Left lung (tissue), 10 donors: ENCODE data around the gene ZNF839. TPM values are rescaled to one million over a fixed set of nuclear protein-coding genes. Genes with fewer than 3 reads are reported as not detected.

Source experiments
- ATAC-seq: fragments of 200-7000 bp; cut with Tn5 transposase; one replicate; pipeline ENCODE4 v1.9.1; 2020; ENCODE audit warnings: moderate library complexity
- DNase-seq, 4 donors: peaks; one replicate each; pipeline ENCODE4 v3.0.0-alpha.2; 2013 to 2020
- H3K27ac ChIP-seq, 2 donors: fragments of 200-600 bp; sonication (generic) in 1 of 2; one replicate each; pipeline versions ENCODE4 v1.5.0 to v1.8.0; 2020 to 2021
- H3K27me3 ChIP-seq, 2 donors: fragments of 200-600 bp; sonication (generic) in 1 of 2; one replicate each; pipeline versions ENCODE4 v1.5.0 to v1.8.0; 2020 to 2021
- H3K36me3 ChIP-seq, 2 donors: fragments of 200-600 bp; sonication (generic) in 1 of 2; one replicate each; pipeline versions ENCODE4 v1.5.0 to v1.8.0; 2020 to 2021
- H3K4me1 ChIP-seq, 2 donors: fragments of 200-600 bp; one replicate each; pipeline ENCODE4 v1.8.0; 2021
- H3K4me3 ChIP-seq, 2 donors: fragments of 200-600 bp; sonication (generic) in 1 of 2; one replicate each; pipeline versions ENCODE4 v1.5.0 to v1.8.0; 2020 to 2021; ENCODE audit warnings: mild to moderate bottlenecking in 1 of 2
- H3K9me3 ChIP-seq, 2 donors: fragments of 200-600 bp; sonication (generic) in 1 of 2; one replicate each; pipeline versions ENCODE4 v1.5.0 to v1.8.0; 2020 to 2021
- intact Hi-C, 2 donors: fragments of 100-400 bp; cut with DNase I; formaldehyde crosslinking; loops; one replicate each; pipeline versions ENCODE4 v1.11.2 to v1.14.2; 2022
- polyA plus RNA-seq, 6 donors: library from polyadenylated mRNA; unstranded; fragments of 120-200 nt; gene quantifications; one replicate each; pipeline ENCODE4 v1.2.1, GENCODE V29; 2013; ENCODE audit not compliant: insufficient read length in 6 of 6
- total RNA-seq, 2 donors: library from RNA; stranded (reverse); fragmentation: NEBNext Ultra II Directional; extraction: Animal tissue kit (Norgen Biotek cat#: 25700); gene quantifications; one replicate each; pipeline ENCODE4 v1.2.1, GENCODE V29; 2021
- TF ChIP-seq, protein P1 (sequence below), 2 donors: fragments of 200-600 bp; sonication (generic) in 1 of 2; IDR thresholded peaks; one replicate each; pipeline versions ENCODE4 v1.5.0 to v1.8.0; 2021; ENCODE audit warnings: antibody characterized with exemption in 2 of 2
- donor health status: DM: no; HTN: yes; CAD: no.
- donor health status: DM: no; HTN: no; CAD: no.

ZNF839 gene
- total and polyA plus RNA-seq, 8 donors = 8.8 to 18.2 (median 14.4) TPM

DNA sequence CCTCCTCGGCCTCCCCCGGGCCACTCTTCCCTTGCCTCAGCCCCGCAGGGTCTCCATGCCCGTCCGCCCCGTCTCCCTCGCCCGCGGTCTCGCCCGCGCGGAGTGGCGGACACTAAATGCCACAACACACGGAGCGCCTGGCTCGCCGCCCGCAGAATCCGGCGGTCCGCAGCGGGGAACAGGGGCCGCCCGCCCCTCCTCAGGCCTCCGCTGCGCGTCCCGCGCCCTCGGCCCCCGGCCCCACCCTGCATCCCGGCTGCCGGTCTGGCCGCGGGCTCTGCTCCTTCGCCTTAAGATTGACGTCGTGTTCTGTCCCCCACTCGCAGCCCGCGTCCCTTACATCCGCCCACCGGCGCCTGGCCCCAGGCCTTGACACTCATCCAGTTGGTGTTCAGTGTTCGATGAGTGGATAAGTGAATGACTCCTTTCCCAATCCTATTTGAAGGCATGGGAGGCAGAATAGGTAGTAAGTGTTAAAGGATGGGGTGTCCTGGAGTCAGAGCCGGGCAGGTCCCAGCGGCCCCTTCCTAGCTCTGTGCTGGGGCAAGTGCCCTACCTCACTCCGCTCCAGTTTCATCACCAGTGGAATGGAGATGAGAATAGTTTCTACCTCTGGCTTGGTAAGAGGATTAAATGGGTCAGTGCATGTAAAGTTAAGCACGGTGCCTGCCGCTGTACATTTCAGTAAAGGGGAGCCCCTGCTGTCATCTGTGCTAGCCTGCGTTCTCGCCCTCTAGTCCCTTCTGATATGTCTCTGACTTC, 43.8 kb downstream of the ZNF839 start:
- intact Hi-C loops = no loop called here
- TF ChIP-seq, protein P1, sequence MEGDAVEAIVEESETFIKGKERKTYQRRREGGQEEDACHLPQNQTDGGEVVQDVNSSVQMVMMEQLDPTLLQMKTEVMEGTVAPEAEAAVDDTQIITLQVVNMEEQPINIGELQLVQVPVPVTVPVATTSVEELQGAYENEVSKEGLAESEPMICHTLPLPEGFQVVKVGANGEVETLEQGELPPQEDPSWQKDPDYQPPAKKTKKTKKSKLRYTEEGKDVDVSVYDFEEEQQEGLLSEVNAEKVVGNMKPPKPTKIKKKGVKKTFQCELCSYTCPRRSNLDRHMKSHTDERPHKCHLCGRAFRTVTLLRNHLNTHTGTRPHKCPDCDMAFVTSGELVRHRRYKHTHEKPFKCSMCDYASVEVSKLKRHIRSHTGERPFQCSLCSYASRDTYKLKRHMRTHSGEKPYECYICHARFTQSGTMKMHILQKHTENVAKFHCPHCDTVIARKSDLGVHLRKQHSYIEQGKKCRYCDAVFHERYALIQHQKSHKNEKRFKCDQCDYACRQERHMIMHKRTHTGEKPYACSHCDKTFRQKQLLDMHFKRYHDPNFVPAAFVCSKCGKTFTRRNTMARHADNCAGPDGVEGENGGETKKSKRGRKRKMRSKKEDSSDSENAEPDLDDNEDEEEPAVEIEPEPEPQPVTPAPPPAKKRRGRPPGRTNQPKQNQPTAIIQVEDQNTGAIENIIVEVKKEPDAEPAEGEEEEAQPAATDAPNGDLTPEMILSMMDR (IDR thresholded peaks at IDR 0.05) = no peak
- peak overlapping the region; percentile 84 to 96 for H3K27ac ChIP-seq
- peak overlapping the region; percentile 88 to 95 for H3K4me3 ChIP-seq
- H3K4me1 ChIP-seq = peaks cover 18 to 30% of the 10 kb centered on the region in 2 donors
- DNase-seq (peak in 3 of 4 donors; percentile 33 to 40 (median 40)), ATAC-seq (peak; percentile 36)
- H3K9me3 ChIP-seq = no peaks in the 10 kb centered on the region
- no peaks in the 10 kb centered on the region for H3K27me3 ChIP-seq
- peaks cover 0 to 10% of the 10 kb centered on the region in 2 donors for H3K36me3 ChIP-seq

DNA sequence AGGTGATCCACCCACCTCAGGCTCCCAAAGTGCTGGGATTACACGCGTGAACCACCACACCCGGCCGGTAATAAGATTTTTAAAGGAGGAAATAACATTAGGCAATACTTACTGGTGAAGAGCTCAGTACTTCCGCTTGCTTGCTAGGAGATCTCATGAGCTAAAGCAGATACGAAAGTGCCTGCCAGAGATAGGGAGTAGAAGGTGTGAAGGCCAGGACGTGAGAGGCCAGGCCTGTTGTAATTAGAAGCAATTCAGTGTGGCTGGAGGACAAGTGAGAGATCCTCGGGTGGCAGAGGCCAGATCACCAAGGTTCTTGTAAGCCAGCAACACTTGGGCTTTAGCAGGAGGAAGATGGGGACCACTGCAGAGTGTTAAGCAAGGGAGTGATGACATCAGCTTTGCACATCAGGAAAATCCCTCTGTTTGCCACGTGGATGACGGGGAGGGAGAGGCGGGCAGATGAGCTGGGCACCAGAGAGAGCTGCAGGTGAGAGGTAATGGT, 50.8 kb downstream of the ZNF839 start:
- ATAC-seq (peak; percentile 80), DNase-seq (peak in 1 of 4 donors; percentile 36)
- Histone ChIP-seq H3K27ac (peak overlapping the region; percentile 27 to 91), H3K9me3 (no peaks in the 10 kb centered on the region), H3K27me3 (no peaks in the 10 kb centered on the region), H3K4me1 (peaks cover 0 to 29% of the 10 kb centered on the region in 2 donors), H3K4me3 (peak overlapping the region in 1 of 2 donors; percentile 19), H3K36me3 (no peaks in the 10 kb centered on the region)
- TF ChIP-seq, protein P1 (IDR thresholded peaks at IDR 0.05) = no peak
- intact Hi-C loops = no loop called here

DNA sequence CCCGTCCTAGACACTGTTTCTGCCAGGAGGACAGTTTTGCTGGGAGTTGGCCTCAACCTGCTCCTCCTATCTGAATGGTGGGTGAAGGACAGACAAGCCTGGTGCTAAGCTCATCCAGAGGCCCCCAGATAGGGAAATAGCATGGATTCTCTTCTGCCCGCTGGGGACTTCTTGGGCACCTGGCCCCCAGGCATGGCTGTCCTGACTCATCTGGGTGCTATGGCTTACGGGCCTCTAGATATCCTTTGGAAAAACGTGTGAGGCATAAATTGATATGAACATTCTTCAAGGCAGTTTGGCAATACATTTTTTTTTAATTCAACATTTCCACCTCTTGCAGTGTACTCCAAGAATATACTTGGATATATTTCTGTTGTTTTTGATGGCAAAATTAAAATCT, 51.8 kb downstream of the ZNF839 start:
- no peak for DNase-seq
- intact Hi-C loops = no loop called here
- no peak for ATAC-seq

DNA sequence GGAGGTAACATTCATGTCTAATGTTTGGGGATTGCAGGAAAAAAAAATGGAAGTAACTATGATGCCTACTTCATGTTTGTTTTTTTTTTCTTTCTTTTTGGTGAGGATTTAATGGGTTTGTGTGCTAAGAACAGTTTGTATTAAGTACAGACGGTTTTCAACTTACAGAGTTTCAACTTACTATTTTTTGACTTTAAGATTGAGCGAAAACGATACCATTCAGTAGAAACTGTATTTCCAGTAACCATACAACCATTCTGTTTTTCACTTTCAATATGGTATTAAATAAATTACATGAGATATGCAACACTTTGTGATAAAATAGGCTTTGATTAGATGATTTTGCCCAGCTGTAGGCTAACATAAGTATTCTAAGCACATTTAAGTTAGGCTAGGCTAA, 53.6 kb downstream of the ZNF839 start:
- H3K27me3 ChIP-seq = no peaks in the 10 kb centered on the region
- ATAC-seq (no peak), DNase-seq (no peak)
- H3K4me1 ChIP-seq = peaks cover 0 to 29% of the 10 kb centered on the region in 2 donors
- H3K4me3 ChIP-seq = no peak overlapping the region
- peaks cover 0 to 18% of the 10 kb centered on the region in 2 donors for H3K36me3 ChIP-seq
- intact Hi-C loops = no loop called here
- no peak overlapping the region for H3K27ac ChIP-seq
- no peaks in the 10 kb centered on the region for H3K9me3 ChIP-seq
- TF ChIP-seq, protein P1 (IDR thresholded peaks at IDR 0.05) = no peak

More for the DNA sequence above, 51.8 kb downstream of the ZNF839 start:
- Histone ChIP-seq H3K9me3 (no peaks in the 10 kb centered on the region), H3K4me1 (peaks cover 0 to 29% of the 10 kb centered on the region in 2 donors), H3K27ac (peak overlapping the region in 1 of 2 donors; percentile 91), H3K27me3 (no peaks in the 10 kb centered on the region), H3K4me3 (peak overlapping the region in 1 of 2 donors; percentile 19), H3K36me3 (peaks cover 0 to under 1% of the 10 kb centered on the region in 2 donors)
- TF ChIP-seq, protein P1 (IDR thresholded peaks at IDR 0.05) = no peak

DNA sequence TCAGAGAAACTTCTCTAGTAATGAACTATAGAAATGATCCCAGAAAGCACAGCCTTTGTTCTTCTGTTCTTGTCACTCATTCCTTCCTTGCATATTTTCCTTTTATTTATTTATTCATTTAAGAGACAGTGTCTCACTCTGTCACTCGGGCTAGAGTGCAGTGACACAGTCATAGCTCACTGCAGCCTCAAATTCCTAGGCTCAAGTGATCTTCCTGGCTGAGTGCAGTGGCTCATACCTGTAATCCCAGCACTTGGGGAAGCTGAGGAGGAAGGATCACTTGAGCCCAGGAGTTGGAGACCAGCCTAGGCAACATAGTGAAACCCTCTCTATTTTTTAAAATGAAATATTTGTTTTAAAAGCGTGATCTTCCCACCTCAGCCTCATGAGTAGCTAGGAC, 54.7 kb downstream of the ZNF839 start:
- TF ChIP-seq, protein P1 (IDR thresholded peaks at IDR 0.05) = no peak
- DNase-seq (no peak), ATAC-seq (peak; percentile 73)

More for the DNA sequence above, 54.7 kb downstream of the ZNF839 start:
- Histone ChIP-seq H3K4me1 (peaks cover 0 to 26% of the 10 kb centered on the region in 2 donors), H3K4me3 (no peak overlapping the region), H3K27ac (no peak overlapping the region), H3K36me3 (peaks cover 0 to 29% of the 10 kb centered on the region in 2 donors), H3K9me3 (no peaks in the 10 kb centered on the region), H3K27me3 (no peaks in the 10 kb centered on the region)
- intact Hi-C loops = no loop called here
